ENCODE data around the gene HOXD10. TPM values are rescaled to one million over a fixed set of nuclear protein-coding genes. Genes with fewer than 3 reads are reported as not detected.

HOXD10 gene
- total and polyA plus RNA-seq, 4 donors, result 0.05 to 0.54 TPM; not detected in 2

DNA sequence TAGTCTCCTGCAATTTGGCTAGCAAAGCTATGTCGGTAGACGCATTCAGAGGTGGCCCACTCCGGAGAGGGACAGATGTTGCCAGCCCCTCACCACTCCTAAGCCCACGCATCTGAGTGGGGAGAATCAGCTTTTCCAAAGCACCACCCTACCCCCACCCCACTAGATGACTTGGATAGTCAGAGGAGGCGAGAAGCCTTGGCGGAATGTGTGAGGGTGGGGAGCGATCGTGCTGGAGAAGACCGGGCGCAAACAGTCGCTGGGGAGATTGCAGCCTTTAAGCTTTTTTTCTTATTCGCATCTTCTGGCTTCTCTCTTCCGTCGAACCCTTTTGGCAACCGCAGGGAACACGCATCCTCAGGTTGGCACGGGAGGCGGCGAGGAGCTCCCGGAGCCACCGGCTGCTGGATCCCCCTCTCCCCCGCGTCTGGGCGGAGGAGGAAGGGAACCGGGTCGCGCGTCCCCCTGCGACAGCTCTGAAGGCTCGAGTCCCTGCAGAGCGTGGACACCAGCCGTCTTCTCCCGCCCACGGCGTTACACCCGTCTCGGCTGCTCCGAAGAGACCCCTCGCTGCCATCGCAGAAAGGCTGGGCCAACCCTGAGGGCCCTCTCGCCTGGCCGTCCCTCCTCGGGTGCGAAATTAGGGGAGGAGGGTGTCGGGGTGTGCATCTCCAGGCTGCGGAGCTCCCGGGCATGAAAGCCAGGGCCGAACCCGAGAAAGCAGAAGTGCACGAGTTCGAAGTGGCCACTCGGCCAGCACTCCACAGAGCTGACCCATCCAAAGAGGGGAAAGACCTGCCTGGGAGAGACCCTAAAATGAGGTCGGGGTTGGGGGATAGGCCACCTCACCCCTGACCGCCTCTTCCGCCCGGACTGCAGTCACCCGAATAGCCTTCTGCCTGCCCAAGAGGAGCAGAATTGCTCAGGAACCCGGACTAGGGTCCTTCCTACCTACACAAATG is 45.0 kb upstream of the HOXD10 start:
- no peaks in the 10 kb centered on the region for H3K36me3 ChIP-seq (ENCODE audit: control insufficient read depth in 4 of 4, insufficient read depth in 4 of 4, low read length in 4 of 4)
- H3K9ac ChIP-seq (ENCODE audit: insufficient read depth in 1 of 2, low read length in 2 of 2), result no peak overlapping the region
- peaks cover 0 to 28% (median 0%) of the 10 kb centered on the region in 4 donors for H3K9me3 ChIP-seq (ENCODE audit: control insufficient read depth in 4 of 4, insufficient read depth in 3 of 4, low read length in 3 of 4)
- no peak overlapping the region for H3K4me3 ChIP-seq
- H3K27me3 ChIP-seq (ENCODE audit: control insufficient read depth in 3 of 3, insufficient read depth in 3 of 3, low read length in 2 of 3), result peaks cover 27 to 100% (median 94%) of the 10 kb centered on the region in 3 donors
- peaks cover 0 to 22% (median 0%) of the 10 kb centered on the region in 5 donors for H3K4me1 ChIP-seq (ENCODE audit: control insufficient read depth in 5 of 5, insufficient read depth in 5 of 5, low read length in 5 of 5)
- H3K27ac ChIP-seq (ENCODE audit: low read depth in 1 of 2, low read length in 1 of 2), result no peak overlapping the region
- ATAC-seq (ENCODE audit: insufficient read depth, low FRiP score) (no peak), DNase-seq (no peak)
- TF ChIP-seq, protein P1, sequence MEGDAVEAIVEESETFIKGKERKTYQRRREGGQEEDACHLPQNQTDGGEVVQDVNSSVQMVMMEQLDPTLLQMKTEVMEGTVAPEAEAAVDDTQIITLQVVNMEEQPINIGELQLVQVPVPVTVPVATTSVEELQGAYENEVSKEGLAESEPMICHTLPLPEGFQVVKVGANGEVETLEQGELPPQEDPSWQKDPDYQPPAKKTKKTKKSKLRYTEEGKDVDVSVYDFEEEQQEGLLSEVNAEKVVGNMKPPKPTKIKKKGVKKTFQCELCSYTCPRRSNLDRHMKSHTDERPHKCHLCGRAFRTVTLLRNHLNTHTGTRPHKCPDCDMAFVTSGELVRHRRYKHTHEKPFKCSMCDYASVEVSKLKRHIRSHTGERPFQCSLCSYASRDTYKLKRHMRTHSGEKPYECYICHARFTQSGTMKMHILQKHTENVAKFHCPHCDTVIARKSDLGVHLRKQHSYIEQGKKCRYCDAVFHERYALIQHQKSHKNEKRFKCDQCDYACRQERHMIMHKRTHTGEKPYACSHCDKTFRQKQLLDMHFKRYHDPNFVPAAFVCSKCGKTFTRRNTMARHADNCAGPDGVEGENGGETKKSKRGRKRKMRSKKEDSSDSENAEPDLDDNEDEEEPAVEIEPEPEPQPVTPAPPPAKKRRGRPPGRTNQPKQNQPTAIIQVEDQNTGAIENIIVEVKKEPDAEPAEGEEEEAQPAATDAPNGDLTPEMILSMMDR (IDR thresholded peaks at IDR 0.05; ENCODE audit: control extremely low read depth, extremely low read depth), result no peak
- 9% methylated on average over 52 to 58 of the region's 58 CpGs for WGBS, 2 donors

DNA sequence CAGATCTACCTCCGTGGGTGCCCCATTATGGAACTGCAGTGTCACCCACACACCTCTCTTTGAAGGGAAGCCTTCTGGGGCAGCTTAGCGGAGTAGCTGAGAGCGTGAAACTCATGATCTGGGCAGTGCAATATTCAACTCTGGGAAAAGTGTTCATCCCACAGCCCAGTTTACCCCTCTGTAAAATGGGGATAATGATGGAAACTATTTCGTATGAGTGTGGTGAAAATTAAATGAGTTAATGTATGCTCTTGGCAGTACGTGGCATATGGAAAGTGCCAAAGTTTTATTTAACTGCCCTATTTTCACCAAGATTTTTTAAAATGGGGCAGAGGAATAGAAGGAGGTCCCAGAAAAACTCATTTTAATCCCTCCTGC is 44.3 kb upstream of the HOXD10 start:
- no peak for ATAC-seq (ENCODE audit: insufficient read depth, low FRiP score)
- 27 to 28% methylated on average over 5 of the region's 5 CpGs for WGBS, 2 donors
- TF ChIP-seq, protein P1 (IDR thresholded peaks at IDR 0.05; ENCODE audit: control extremely low read depth, extremely low read depth), result no peak
- no peak for DNase-seq
- no peaks in the 10 kb centered on the region for H3K36me3 ChIP-seq (ENCODE audit: control insufficient read depth in 4 of 4, insufficient read depth in 4 of 4, low read length in 4 of 4)
- no peak overlapping the region for H3K9ac ChIP-seq (ENCODE audit: insufficient read depth in 1 of 2, low read length in 2 of 2)
- no peak overlapping the region for H3K4me3 ChIP-seq
- peaks cover 0 to 17% (median 0%) of the 10 kb centered on the region in 5 donors for H3K4me1 ChIP-seq (ENCODE audit: control insufficient read depth in 5 of 5, insufficient read depth in 5 of 5, low read length in 5 of 5)
- peaks cover 0 to 26% (median 0%) of the 10 kb centered on the region in 4 donors for H3K9me3 ChIP-seq (ENCODE audit: control insufficient read depth in 4 of 4, insufficient read depth in 3 of 4, low read length in 3 of 4)
- peaks cover 25 to 100% (median 95%) of the 10 kb centered on the region in 3 donors for H3K27me3 ChIP-seq (ENCODE audit: control insufficient read depth in 3 of 3, insufficient read depth in 3 of 3, low read length in 2 of 3)
- no peak overlapping the region for H3K27ac ChIP-seq (ENCODE audit: low read depth in 1 of 2, low read length in 1 of 2)

DNA sequence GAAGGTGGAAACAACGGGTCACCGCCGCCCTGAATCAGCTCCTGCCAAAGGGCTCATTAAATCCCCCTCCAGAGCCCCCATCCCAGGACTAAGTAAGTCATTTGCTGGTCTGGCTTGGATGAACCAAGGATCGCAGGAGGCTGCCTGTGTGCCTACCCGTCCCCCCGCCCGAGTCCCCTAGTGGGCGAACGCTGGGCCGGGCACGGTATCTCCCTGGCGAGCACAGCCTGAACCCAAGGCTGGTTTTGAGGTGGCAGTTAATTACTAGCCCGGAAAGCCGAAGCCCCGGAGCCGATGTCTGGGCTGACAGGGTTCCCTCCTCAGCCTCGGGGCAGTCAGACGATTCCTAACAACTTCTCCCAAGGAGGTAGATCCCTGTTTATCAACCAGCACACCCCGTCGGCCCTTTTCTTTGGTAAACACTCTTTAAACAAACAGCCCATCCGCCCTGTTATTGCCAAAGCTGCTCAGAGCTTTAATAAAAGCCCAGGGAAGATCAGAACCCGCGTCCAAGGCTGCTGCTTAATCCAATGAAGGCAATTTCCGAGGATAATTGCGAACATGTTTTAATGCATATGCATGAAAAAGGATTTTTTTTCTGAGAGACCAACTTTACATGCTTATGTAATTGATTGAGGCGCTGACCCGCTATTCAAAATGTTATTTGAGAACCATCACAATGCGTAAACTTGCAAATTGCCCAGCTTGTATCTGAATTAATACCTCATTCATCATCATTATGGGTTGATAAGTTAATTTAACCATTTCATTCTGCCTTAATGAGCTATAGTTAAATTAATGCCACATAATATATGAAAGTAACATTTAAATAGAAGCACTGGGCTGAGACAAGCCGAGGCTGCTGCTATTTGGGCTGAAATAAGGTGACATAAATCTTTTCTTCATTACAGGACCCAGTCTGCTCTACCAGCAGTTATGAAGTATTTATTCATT is 43.4 kb upstream of the HOXD10 start:
- H3K4me3 ChIP-seq, result no peak overlapping the region
- H3K36me3 ChIP-seq (ENCODE audit: control insufficient read depth in 4 of 4, insufficient read depth in 4 of 4, low read length in 4 of 4), result no peaks in the 10 kb centered on the region
- TF ChIP-seq, protein P1 (IDR thresholded peaks at IDR 0.05; ENCODE audit: control extremely low read depth, extremely low read depth), result no peak
- 5 to 7% methylated on average over 29 of the region's 29 CpGs for WGBS, 2 donors
- no peak for ATAC-seq (ENCODE audit: insufficient read depth, low FRiP score)
- H3K4me1 ChIP-seq (ENCODE audit: control insufficient read depth in 5 of 5, insufficient read depth in 5 of 5, low read length in 5 of 5), result peaks cover 0 to 7% (median 0%) of the 10 kb centered on the region in 5 donors
- DNase-seq, result peak in 1 of 3 donors; percentile 35
- H3K9ac ChIP-seq (ENCODE audit: insufficient read depth in 1 of 2, low read length in 2 of 2), result no peak overlapping the region
- H3K27ac ChIP-seq (ENCODE audit: low read depth in 1 of 2, low read length in 1 of 2), result no peak overlapping the region
- H3K27me3 ChIP-seq (ENCODE audit: control insufficient read depth in 3 of 3, insufficient read depth in 3 of 3, low read length in 2 of 3), result peaks cover 20 to 99% (median 98%) of the 10 kb centered on the region in 3 donors
- H3K9me3 ChIP-seq (ENCODE audit: control insufficient read depth in 4 of 4, insufficient read depth in 3 of 4, low read length in 3 of 4), result peaks cover 0 to 22% (median 0%) of the 10 kb centered on the region in 4 donors
